SK-N-SH (cell line): ENCODE results near the gene PRM1. TPM values are rescaled to one million over a fixed set of nuclear protein-coding genes. Genes with fewer than 3 reads are reported as not detected.

ENCODE experiments used
- CTCF ChIA-PET: fragments of 300-600, 350-600 bp; formaldehyde crosslinking; extraction: SDS; loops from one replicate; lab custom pipeline; 2021; lab: Yijun Ruan, JAX
- POLR2A ChIA-PET: fragments of 350-600 bp; sonication (Branson Sonifier 250); formaldehyde crosslinking; extraction: SDS; loops from one replicate; lab custom pipeline; 2020; ENCODE audit warnings: antibody characterized with exemption, inconsistent platforms; lab: Yijun Ruan, JAX
- DNase-seq: peaks from one replicate; pipeline ENCODE4 v3.0.0; 2012
- H2AFZ ChIP-seq: fragments of 200-600 bp; sonication (generic); 2 replicates; pipeline ENCODE4 v1.8.1; 2016; ENCODE audit warnings: antibody characterized with exemption, mild to moderate bottlenecking, low read depth
- H3F3A ChIP-seq: fragments of 200-600 bp; sonication (generic); replicated peaks from 2 replicates; pipeline ENCODE3; 2016; ENCODE audit warnings: antibody characterized with exemption, mild to moderate bottlenecking; ENCODE audit not compliant: insufficient read depth
- H3K27ac ChIP-seq, 2 experiments: fragments of 200-500 bp in 1 of 2; fragments of 200-600 bp in 1 of 2; sonication (Bioruptor generic) in 1 of 2; sonication (generic), shearing (Covaris generic) in 1 of 2; 2 replicates each; pipeline versions ENCODE4 v1.5.1 to v1.6.1; 2014 to 2016; ENCODE audit warnings: low read depth in 2 of 2, inconsistent platforms in 1 of 2, low read length in 1 of 2, mild to moderate bottlenecking in 1 of 2, mixed read lengths in 1 of 2
- H3K27me3 ChIP-seq: fragments of 200-600 bp; sonication (generic), shearing (Covaris generic); 2 replicates; pipeline ENCODE4 v1.6.1; 2016; ENCODE audit warnings: mixed run types; ENCODE audit not compliant: insufficient read depth
- H3K36me3 ChIP-seq, 2 experiments: fragments of 200-500 bp in 1 of 2; fragments of 200-600 bp in 1 of 2; sonication (Bioruptor generic) in 1 of 2; sonication (generic) in 1 of 2; replicated peaks in 1 of 2; 2 replicates each; pipeline versions ENCODE3 to v1.5.1; 2014 to 2016; ENCODE audit warnings: low read length in 1 of 2, mild to moderate bottlenecking in 1 of 2; ENCODE audit not compliant: insufficient read depth in 2 of 2, control insufficient read depth in 1 of 2
- H3K4me1 ChIP-seq, 2 experiments: fragments of 200-500 bp in 1 of 2; fragments of 200-600 bp in 1 of 2; sonication (Bioruptor generic) in 1 of 2; sonication (generic), shearing (Covaris generic) in 1 of 2; 2 replicates each; pipeline versions ENCODE4 v1.5.1 to v1.6.1; 2014 to 2016; ENCODE audit warnings: low read depth in 1 of 2, low read length in 1 of 2, mixed run types in 1 of 2; ENCODE audit not compliant: insufficient read depth in 2 of 2, control insufficient read depth in 1 of 2
- H3K4me2 ChIP-seq: fragments of 200-600 bp; sonication (generic), shearing (Covaris generic); 2 replicates; pipeline ENCODE4 v1.6.1; 2017; ENCODE audit warnings: mixed run types
- H3K4me3 ChIP-seq, 2 experiments: fragments of 200-500 bp in 1 of 2; fragments of 200-600 bp in 1 of 2; sonication (Bioruptor generic) in 1 of 2; sonication (generic), shearing (Covaris generic) in 1 of 2; 2 replicates each; pipeline versions ENCODE4 v1.5.1 to v1.8.1; 2014 to 2016; ENCODE audit warnings: low read depth in 2 of 2, inconsistent platforms in 1 of 2, low read length in 1 of 2, mild to moderate bottlenecking in 1 of 2, mixed read lengths in 1 of 2, moderate library complexity in 1 of 2
- H3K79me2 ChIP-seq: fragments of 200-600 bp; sonication (generic); 2 replicates; pipeline ENCODE4 v1.8.1; 2017; ENCODE audit warnings: mild to moderate bottlenecking; ENCODE audit not compliant: insufficient read depth
- H3K9ac ChIP-seq: fragments of 200-600 bp; sonication (generic); 2 replicates; pipeline ENCODE4 v1.6.1; 2017; ENCODE audit warnings: mixed run types
- H3K9me2 ChIP-seq: fragments of 200-600 bp; sonication (generic); 2 replicates; pipeline ENCODE4 v1.6.1; 2017; ENCODE audit warnings: mixed run types
- H3K9me3 ChIP-seq: fragments of 200-600 bp; sonication (generic); 2 replicates; pipeline ENCODE4 v1.6.1; 2017; ENCODE audit warnings: mixed run types, mild to moderate bottlenecking, moderate library complexity
- H4K20me1 ChIP-seq: fragments of 200-600 bp; sonication (generic); 2 replicates; pipeline ENCODE4 v1.6.1; 2017; ENCODE audit warnings: mild to moderate bottlenecking, mixed run types; ENCODE audit not compliant: insufficient read depth
- EZH2phosphoT487 ChIP-seq: fragments of 200-600 bp; sonication (generic); IDR thresholded peaks from 2 replicates; pipeline ENCODE4 v1.6.1; 2017; ENCODE audit warnings: low read depth, mixed run types, mild to moderate bottlenecking, antibody characterized with exemption, moderate library complexity, borderline replicate concordance
- FOSL2 ChIP-seq: IDR thresholded peaks from 2 replicates; pipeline ENCODE4 v1.4.0; 2012; ENCODE audit warnings: low read depth, mild to moderate bottlenecking, moderate library complexity, borderline replicate concordance
- MEF2A ChIP-seq: IDR thresholded peaks from 2 replicates; pipeline ENCODE4 v1.4.0; 2012; ENCODE audit warnings: low read depth, borderline replicate concordance
- MXI1 ChIP-seq: IDR thresholded peaks from 2 replicates; pipeline ENCODE4 v1.6.1; 2012; ENCODE audit warnings: mild to moderate bottlenecking, low read depth, low read length, improper control_type of control experiment
- NFIC ChIP-seq: IDR thresholded peaks from 2 replicates; pipeline ENCODE4 v1.4.0; 2012; ENCODE audit warnings: borderline replicate concordance
- NRF1 ChIP-seq: IDR thresholded peaks from 2 replicates; pipeline ENCODE4 v1.6.1; 2012; ENCODE audit warnings: low read depth, mild to moderate bottlenecking, low read length
- PBX3 ChIP-seq: IDR thresholded peaks from 2 replicates; pipeline ENCODE4; 2012
- POLR2AphosphoS5 ChIP-seq: IDR thresholded peaks from 2 replicates; pipeline ENCODE4 v1.6.1; 2012; ENCODE audit warnings: low read depth, low read length
- RAD21 ChIP-seq: IDR thresholded peaks from 2 replicates; pipeline ENCODE4 v1.6.1; 2012; ENCODE audit warnings: mild to moderate bottlenecking, low read length
- RCOR1 ChIP-seq: fragments of 150-350 bp; IDR thresholded peaks from 2 replicates; pipeline ENCODE4 v1.6.1; 2017; ENCODE audit warnings: antibody characterized with exemption, low read length
- SIN3A ChIP-seq: IDR thresholded peaks from 2 replicates; pipeline ENCODE4 v1.6.1; 2012; ENCODE audit warnings: low read depth, mild to moderate bottlenecking, low read length, moderate library complexity, borderline replicate concordance
- SMC3 ChIP-seq: IDR thresholded peaks from 2 replicates; pipeline ENCODE4 v1.6.1; 2012; ENCODE audit warnings: low read depth, low read length, improper control_type of control experiment
- TAF1 ChIP-seq: IDR thresholded peaks from 2 replicates; pipeline ENCODE4 v1.6.1; 2012; ENCODE audit warnings: low read depth, mild to moderate bottlenecking, low read length, moderate library complexity, borderline replicate concordance
- YY1 ChIP-seq: IDR thresholded peaks from 2 replicates; pipeline ENCODE4 v1.4.0; 2012; ENCODE audit warnings: low read depth, mild to moderate bottlenecking
- WGBS: methylation state at CpG from one replicate; pipeline ENCODE4 v1.1.6; 2017; ENCODE audit warnings: low lambda C conversion rate; 5-methylcytosine and 5-hydroxymethylcytosine counted together
- polyA plus RNA-seq, 3 experiments: library from polyadenylated mRNA; depleted of rRNA; stranded (reverse); fragments of >200 nt; gene quantifications; 2 replicates each; pipeline ENCODE4 v1.2.3, GENCODE V29; 2012
- TF ChIP-seq, protein P1 (sequence below): IDR thresholded peaks from 2 replicates; pipeline ENCODE4 v1.4.0; 2012; ENCODE audit warnings: low read depth, borderline replicate concordance
- TF ChIP-seq, protein P2 (sequence below): fragments of 150-350 bp; IDR thresholded peaks from 2 replicates; pipeline ENCODE4 v1.6.1; 2016; ENCODE audit warnings: mild to moderate bottlenecking, low read depth, low read length
- TF ChIP-seq, protein P3 (sequence below): fragments of 200-600 bp; sonication (generic); IDR thresholded peaks from 2 replicates; pipeline ENCODE4 v1.6.1; 2017; ENCODE audit warnings: antibody characterized with exemption, mild to moderate bottlenecking, moderate library complexity

Gene PRM1
- polyA plus RNA-seq, 1 of the 3 experiments (the other 2 are of a cell fraction), result not detected

DNA sequence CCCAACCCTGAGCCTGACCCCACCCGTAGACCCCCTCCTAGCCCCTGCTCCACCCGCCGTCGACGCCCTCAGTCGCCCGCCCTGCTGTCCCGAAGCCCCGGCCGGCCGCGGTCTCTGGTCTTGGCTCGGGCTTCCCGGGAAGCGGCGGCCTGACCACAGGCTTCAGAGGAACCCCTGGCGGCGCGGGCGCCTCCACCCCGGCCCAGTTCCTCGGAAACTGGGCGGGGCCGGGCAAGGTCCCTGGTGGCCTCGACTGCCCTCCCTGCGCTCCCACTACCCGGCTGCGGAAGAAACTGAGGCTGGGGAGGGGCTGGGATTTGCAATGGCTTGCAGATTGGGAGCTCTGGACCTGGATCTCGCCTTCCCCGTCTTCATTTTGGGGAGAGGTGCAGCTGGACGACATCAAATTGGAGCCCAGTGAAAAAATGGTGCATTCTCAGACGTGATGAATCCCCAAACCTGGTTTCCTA lies 24.4 kb downstream of the PRM1 start:
- peak overlapping the region; percentile 86 to 94 for H3K27ac ChIP-seq
- H3K4me1 ChIP-seq, result peaks cover 9 to 27% of the 10 kb centered on the region in 2 experiments; a peak in 3 of 4 replicates
- H3K9me3 ChIP-seq, result no peaks in the 10 kb centered on the region
- H3K9me2 ChIP-seq, result no peaks in the 10 kb centered on the region
- peaks cover 19% of the 10 kb centered on the region for H3F3A ChIP-seq
- ChIA-PET POLR2A (interaction anchor here (0.7 to 1.5 kb wide), 10 partner anchors 57 to 311 kb away, joined by 3 to 9 read pairs (median 4); no protein-coding TSS in a partner anchor), CTCF (interaction anchor here (0.6 to 14.4 kb wide), 56 partner anchors 10 to 550 kb away, joined by 3 to 318 read pairs (median 5); partner anchors contain the start of genes PRM3 and TNP2)
- peaks cover 25% of the 10 kb centered on the region for H3K79me2 ChIP-seq
- no peaks in the 10 kb centered on the region for H3K27me3 ChIP-seq
- no peak; the same call in 1 of the 2 replicates for TF ChIP-seq RAD21
- TF ChIP-seq NFIC, result 0 out of 2 replicates have a peak, but pooled peaks have one; percentile 2
- H4K20me1 ChIP-seq, result peaks cover 32% of the 10 kb centered on the region
- H3K9ac ChIP-seq, result peak overlapping the region; percentile 87
- peaks cover 3 to 4% of the 10 kb centered on the region in 2 experiments for H3K36me3 ChIP-seq
- peak overlapping the region; percentile 85 for H2AFZ ChIP-seq
- H3K4me2 ChIP-seq, result peak overlapping the region; percentile 99
- WGBS, result 0% methylated on average over 4 of the region's 32 CpGs
- H3K4me3 ChIP-seq, result peak overlapping the region; percentile 79 to 84
- DNase-seq, result peak; percentile 78

- Histone ChIP-seq H3K79me2 (peaks cover 25% of the 10 kb centered on the region), H2AFZ (peak within 1 kb of the TSS; percentile 85), H3K9me2 (no peaks in the 10 kb centered on the region), H4K20me1 (peaks cover 32% of the 10 kb centered on the region), H3F3A (peaks cover 22% of the 10 kb centered on the region), H3K27ac (peak within 1 kb of the TSS; percentile 86 to 94), H3K4me3 (peak within 1 kb of the TSS; percentile 79 to 84), H3K9me3 (no peaks in the 10 kb centered on the region), H3K4me2 (peak within 1 kb of the TSS; percentile 99), H3K27me3 (no peaks in the 10 kb centered on the region), H3K9ac (peak within 1 kb of the TSS; percentile 87), H3K4me1 (peaks cover 9 to 27% of the 10 kb centered on the region in 2 experiments; a peak in 3 of 4 replicates), H3K36me3 (peaks cover 3 to 4% of the 10 kb centered on the region in 2 experiments)
- CTCF ChIA-PET, result interaction anchor here (0.6 to 14.4 kb wide), 91 partner anchors 10 to 365 kb away, joined by 3 to 318 read pairs (median 4); partner anchors contain the start of genes PRM3 and TNP2
- 1% methylated on average over 41 of the region's 100 CpGs for WGBS
- POLR2A ChIA-PET, result interaction anchor here (0.7 to 1.5 kb wide), 11 partner anchors 56 to 311 kb away, joined by 3 to 9 read pairs (median 3); no protein-coding TSS in a partner anchor
- peak; percentile 95 for DNase-seq
- TF ChIP-seq SIN3A, result 0 out of 2 replicates have a peak, but pooled peaks have one; percentile 27
- peak; percentile 73 for TF ChIP-seq RAD21
- peak; percentile 95; the same call in 1 of the 2 replicates for TF ChIP-seq TAF1
- TF ChIP-seq, protein P1, sequence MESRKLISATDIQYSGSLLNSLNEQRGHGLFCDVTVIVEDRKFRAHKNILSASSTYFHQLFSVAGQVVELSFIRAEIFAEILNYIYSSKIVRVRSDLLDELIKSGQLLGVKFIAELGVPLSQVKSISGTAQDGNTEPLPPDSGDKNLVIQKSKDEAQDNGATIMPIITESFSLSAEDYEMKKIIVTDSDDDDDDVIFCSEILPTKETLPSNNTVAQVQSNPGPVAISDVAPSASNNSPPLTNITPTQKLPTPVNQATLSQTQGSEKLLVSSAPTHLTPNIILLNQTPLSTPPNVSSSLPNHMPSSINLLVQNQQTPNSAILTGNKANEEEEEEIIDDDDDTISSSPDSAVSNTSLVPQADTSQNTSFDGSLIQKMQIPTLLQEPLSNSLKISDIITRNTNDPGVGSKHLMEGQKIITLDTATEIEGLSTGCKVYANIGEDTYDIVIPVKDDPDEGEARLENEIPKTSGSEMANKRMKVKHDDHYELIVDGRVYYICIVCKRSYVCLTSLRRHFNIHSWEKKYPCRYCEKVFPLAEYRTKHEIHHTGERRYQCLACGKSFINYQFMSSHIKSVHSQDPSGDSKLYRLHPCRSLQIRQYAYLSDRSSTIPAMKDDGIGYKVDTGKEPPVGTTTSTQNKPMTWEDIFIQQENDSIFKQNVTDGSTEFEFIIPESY, result no peak
- TF ChIP-seq MEF2A, result no peak
- TF ChIP-seq NRF1, result peak; percentile 69
- TF ChIP-seq, protein P2, sequence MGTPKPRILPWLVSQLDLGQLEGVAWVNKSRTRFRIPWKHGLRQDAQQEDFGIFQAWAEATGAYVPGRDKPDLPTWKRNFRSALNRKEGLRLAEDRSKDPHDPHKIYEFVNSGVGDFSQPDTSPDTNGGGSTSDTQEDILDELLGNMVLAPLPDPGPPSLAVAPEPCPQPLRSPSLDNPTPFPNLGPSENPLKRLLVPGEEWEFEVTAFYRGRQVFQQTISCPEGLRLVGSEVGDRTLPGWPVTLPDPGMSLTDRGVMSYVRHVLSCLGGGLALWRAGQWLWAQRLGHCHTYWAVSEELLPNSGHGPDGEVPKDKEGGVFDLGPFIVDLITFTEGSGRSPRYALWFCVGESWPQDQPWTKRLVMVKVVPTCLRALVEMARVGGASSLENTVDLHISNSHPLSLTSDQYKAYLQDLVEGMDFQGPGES, result no peak
- TF ChIP-seq PBX3, result no peak
- TF ChIP-seq, protein P3, sequence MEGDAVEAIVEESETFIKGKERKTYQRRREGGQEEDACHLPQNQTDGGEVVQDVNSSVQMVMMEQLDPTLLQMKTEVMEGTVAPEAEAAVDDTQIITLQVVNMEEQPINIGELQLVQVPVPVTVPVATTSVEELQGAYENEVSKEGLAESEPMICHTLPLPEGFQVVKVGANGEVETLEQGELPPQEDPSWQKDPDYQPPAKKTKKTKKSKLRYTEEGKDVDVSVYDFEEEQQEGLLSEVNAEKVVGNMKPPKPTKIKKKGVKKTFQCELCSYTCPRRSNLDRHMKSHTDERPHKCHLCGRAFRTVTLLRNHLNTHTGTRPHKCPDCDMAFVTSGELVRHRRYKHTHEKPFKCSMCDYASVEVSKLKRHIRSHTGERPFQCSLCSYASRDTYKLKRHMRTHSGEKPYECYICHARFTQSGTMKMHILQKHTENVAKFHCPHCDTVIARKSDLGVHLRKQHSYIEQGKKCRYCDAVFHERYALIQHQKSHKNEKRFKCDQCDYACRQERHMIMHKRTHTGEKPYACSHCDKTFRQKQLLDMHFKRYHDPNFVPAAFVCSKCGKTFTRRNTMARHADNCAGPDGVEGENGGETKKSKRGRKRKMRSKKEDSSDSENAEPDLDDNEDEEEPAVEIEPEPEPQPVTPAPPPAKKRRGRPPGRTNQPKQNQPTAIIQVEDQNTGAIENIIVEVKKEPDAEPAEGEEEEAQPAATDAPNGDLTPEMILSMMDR, result peak; percentile 73
- 0 out of 2 replicates have a peak, but pooled peaks have one; percentile 18 for TF ChIP-seq NFIC
- no peak for TF ChIP-seq EZH2phosphoT487
- peak; percentile 41; the same call in 1 of the 2 replicates for TF ChIP-seq RCOR1
- TF ChIP-seq YY1, result peak; percentile 54; the same call in 1 of the 2 replicates
- TF ChIP-seq POLR2AphosphoS5, result peak; percentile 98
- TF ChIP-seq MXI1, result peak; percentile 49; the same call in 1 of the 2 replicates
- peak; percentile 88 for TF ChIP-seq SMC3
- TF ChIP-seq FOSL2, result no peak
These were observed 25.1 kb downstream of the PRM1 start, which contains the start of gene SOCS1 for GRCh38 chr16:11255737-11256660. TSS of gene SOCS1 (minus strand) at chr16:11256204. CDS start at chr16:11255478, 726 bp downstream.
